ENCODE data around the gene TPM1.
"Not testable (repeated sequence)": the region's sequence is repeated elsewhere in the genome, so short reads cannot be mapped to it uniquely, and the experiment has no call there.

The TPM1 gene

GRCh38 chr15:63041974-63042876, at the start of gene TPM1:
TPM1 (plus strand) TSS chr15:63042747; CDS start chr15:63042830, 83 bp downstream.
- DNase-seq (ENCODE audit: low read depth), result no peak

GRCh38 chr15:62993066-62993465, 49.5 kb upstream of the TPM1 start:
- no peak for DNase-seq (ENCODE audit: low read depth)

DNA sequence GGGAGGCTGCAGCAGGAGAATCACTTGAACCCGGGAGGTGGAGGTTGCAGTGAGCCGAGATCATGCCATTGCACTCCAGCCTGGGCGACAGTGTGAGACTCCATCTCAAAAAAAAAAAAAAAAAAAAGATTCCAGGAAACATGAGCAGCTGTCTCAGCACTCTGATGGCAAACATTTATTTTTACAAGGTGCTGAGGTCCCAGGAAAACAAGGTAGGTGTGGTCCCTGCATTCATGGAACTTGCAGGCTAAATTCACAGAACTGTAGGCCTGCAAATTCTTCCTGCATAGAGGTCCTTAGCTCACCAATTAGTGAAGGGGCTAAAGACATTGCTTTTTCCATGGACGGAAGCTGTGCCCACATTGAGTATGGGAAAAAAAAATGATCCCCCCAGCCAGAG, 48.9 kb upstream of the TPM1 start:
- DNase-seq (ENCODE audit: low read depth), result not testable (repeated sequence)

GRCh38 chr15:62994439-62994838, 48.1 kb upstream of the TPM1 start:
- DNase-seq (ENCODE audit: low read depth), result no peak

GRCh38 chr15:62994975-62995681, 47.4 kb upstream of the TPM1 start:
- no peak for DNase-seq (ENCODE audit: low read depth)

DNA sequence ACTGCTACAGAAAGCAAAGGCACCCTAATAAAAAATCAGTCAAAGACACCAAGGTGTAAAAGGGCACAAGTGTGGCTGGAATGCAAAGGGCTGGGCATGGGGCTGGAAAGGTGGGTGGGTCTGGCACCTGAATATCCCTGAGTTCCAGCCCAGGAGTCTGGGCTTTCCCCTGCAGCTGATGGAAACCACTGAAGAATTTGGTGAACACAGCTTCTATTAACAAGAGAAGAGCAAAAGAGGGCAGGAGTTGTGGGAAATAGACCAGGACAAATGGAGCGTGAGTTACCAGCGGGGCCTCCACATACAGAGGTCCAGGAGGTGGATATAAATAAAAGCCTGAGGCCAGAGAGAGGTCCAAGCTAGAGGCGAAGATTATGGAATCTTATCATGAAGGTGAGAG, 45.1 kb upstream of the TPM1 start:
- DNase-seq (ENCODE audit: low read depth), result no peak

GRCh38 chr15:62998262-62998890, 44.2 kb upstream of the TPM1 start:
- DNase-seq (ENCODE audit: low read depth), result no peak

- no peak for DNase-seq (ENCODE audit: low read depth)
Observed at GRCh38 chr15:62999178-62999577, 43.4 kb upstream of the TPM1 start.

- DNase-seq (ENCODE audit: low read depth), result no peak
Observed at GRCh38 chr15:62999923-63000561, 42.5 kb upstream of the TPM1 start.

GRCh38 chr15:63000706-63001105, 41.8 kb upstream of the TPM1 start:
- DNase-seq (ENCODE audit: low read depth), result no peak

- DNase-seq (ENCODE audit: low read depth), result no peak
Observed at GRCh38 chr15:63004211-63004610, 38.3 kb upstream of the TPM1 start.

GRCh38 chr15:63006032-63006878, 36.3 kb upstream of the TPM1 start:
- DNase-seq (ENCODE audit: low read depth), result no peak

- no peak for DNase-seq (ENCODE audit: low read depth)
Observed at GRCh38 chr15:63008333-63009049, 34.1 kb upstream of the TPM1 start.

GRCh38 chr15:63010386-63010785, 32.2 kb upstream of the TPM1 start:
- no peak for DNase-seq (ENCODE audit: low read depth)

GRCh38 chr15:63010920-63011693, 31.4 kb upstream of the TPM1 start:
- DNase-seq (ENCODE audit: low read depth), result no peak

GRCh38 chr15:63012444-63012843, 30.1 kb upstream of the TPM1 start:
- DNase-seq (ENCODE audit: low read depth), result no peak

GRCh38 chr15:63013052-63013808, 29.3 kb upstream of the TPM1 start:
- DNase-seq (ENCODE audit: low read depth), result no peak

- no peak for DNase-seq (ENCODE audit: low read depth)
Observed at GRCh38 chr15:63014578-63014977, 28.0 kb upstream of the TPM1 start.

- no peak for DNase-seq (ENCODE audit: low read depth)
Observed at GRCh38 chr15:63015618-63016017, 26.9 kb upstream of the TPM1 start.

Data from stimulated activated CD4-positive, alpha-beta T cell treated with anti-CD3 and anti-CD28 coated beads, Interleukin-2, amount 100 ng/mL, for 4 hours (primary cell).